ENCODE measurements around the gene GBX1. TPM values are rescaled to one million over a fixed set of nuclear protein-coding genes. Genes with fewer than 3 reads are reported as not detected.
A peak's percentile ranks its signal among the peaks of the same experiment; 100 is the strongest.

GBX1 gene
- total RNA-seq, 3 donors from 2014 or later = not detected

DNA sequence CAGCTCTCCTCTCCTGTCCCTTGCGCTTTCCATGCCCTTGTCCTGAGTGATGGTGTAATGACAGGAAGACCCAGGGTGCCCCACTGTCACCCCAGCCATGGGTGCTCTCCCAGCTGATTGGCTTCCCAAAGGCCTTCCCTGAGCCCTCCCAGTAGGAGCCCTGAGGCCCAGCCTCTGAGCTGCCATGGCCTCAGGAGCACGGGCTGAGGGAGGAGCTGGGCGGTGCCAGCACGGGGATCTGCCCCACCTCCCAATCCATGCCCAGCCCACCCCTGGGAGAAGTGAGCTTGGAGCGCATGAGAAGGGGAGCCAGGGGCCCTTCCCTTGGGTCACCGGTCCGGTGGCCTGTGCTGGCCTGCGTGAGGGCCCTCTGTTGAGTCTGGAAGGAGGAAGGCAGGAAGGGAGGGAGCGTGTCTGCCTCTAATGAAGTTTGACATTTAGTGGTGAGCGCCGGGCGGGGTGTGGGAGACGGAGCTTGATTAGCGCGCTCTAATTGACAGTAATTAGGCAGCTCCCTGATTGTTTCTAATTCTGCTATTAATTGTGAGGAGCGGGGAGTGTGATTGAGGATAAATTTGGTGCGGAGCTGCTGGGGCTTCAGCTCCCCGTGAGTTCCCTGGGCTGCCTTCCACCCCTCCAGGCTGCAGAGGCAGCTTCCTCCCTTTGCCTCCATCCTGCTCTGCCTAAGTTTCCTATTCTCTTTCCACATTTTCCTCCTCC lies 28.3 kb downstream of the GBX1 start:
- peaks cover 10% of the 10 kb centered on the region for H3K36me3 ChIP-seq
- peak in 1 of 2 donors; percentile 8 for DNase-seq (ENCODE audit: low spot score in 2 of 2)
- intact Hi-C loops (cut with DNase I; ENCODE audit: low total_unique reads) = no loop called here

GRCh38 chr7:151138153-151138851 lies 29.2 kb downstream of the GBX1 start:
- Histone ChIP-seq H3K9me3 (no peaks in the 10 kb centered on the region), H3K36me3 (peaks cover 10% of the 10 kb centered on the region), H3K27ac (no peak overlapping the region), H3K4me1 (no peaks in the 10 kb centered on the region), H3K4me3 (no peak overlapping the region), H3K27me3 (no peaks in the 10 kb centered on the region)
- TF ChIP-seq POLR2AphosphoS5 (IDR thresholded peaks at IDR 0.05) (no peak), POLR2A (IDR thresholded peaks at IDR 0.05) (no peak), CTCF (IDR thresholded peaks at IDR 0.05) (no peak)
- DNase-seq (ENCODE audit: low spot score in 2 of 2) = no peak
- intact Hi-C loops (cut with DNase I; ENCODE audit: low total_unique reads) = no loop called here

More for the DNA sequence above, 28.3 kb downstream of the GBX1 start:
- no peaks in the 10 kb centered on the region for H3K9me3 ChIP-seq
- no peak for TF ChIP-seq CTCF (IDR thresholded peaks at IDR 0.05)
- no peak for TF ChIP-seq POLR2AphosphoS5 (IDR thresholded peaks at IDR 0.05)
- no peak for TF ChIP-seq POLR2A (IDR thresholded peaks at IDR 0.05)
- no peaks in the 10 kb centered on the region for H3K27me3 ChIP-seq
- no peak overlapping the region for H3K27ac ChIP-seq
- H3K4me1 ChIP-seq = no peaks in the 10 kb centered on the region
- H3K4me3 ChIP-seq = no peak overlapping the region

DNA sequence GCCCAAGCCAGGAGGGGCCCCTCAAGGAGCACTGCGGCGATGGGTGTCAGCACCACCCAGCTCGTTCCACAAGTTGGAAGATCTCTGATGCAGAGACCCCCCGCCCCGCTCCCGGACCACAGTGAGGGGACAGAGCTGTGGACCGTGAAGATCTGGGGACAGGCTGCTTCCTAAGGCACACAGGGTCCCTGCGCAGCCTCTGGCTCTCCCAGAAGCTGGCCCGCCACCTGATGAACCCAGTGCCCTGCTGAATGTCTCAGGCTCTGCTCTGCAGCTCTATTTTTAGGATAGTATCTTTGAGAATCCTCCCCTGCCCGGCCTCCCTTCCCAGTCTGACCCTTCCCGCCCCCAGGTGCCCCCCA lies 29.7 kb downstream of the GBX1 start:
- Histone ChIP-seq H3K27ac (no peak overlapping the region), H3K36me3 (peaks cover 10% of the 10 kb centered on the region), H3K4me1 (no peaks in the 10 kb centered on the region), H3K9me3 (no peaks in the 10 kb centered on the region), H3K4me3 (no peak overlapping the region), H3K27me3 (no peaks in the 10 kb centered on the region)
- intact Hi-C loops (cut with DNase I; ENCODE audit: low total_unique reads) = no loop called here
- TF ChIP-seq CTCF (IDR thresholded peaks at IDR 0.05) (no peak), POLR2A (IDR thresholded peaks at IDR 0.05) (no peak), POLR2AphosphoS5 (IDR thresholded peaks at IDR 0.05) (no peak)
- DNase-seq (ENCODE audit: low spot score in 2 of 2) = peak in 1 of 2 donors; percentile 24

DNA sequence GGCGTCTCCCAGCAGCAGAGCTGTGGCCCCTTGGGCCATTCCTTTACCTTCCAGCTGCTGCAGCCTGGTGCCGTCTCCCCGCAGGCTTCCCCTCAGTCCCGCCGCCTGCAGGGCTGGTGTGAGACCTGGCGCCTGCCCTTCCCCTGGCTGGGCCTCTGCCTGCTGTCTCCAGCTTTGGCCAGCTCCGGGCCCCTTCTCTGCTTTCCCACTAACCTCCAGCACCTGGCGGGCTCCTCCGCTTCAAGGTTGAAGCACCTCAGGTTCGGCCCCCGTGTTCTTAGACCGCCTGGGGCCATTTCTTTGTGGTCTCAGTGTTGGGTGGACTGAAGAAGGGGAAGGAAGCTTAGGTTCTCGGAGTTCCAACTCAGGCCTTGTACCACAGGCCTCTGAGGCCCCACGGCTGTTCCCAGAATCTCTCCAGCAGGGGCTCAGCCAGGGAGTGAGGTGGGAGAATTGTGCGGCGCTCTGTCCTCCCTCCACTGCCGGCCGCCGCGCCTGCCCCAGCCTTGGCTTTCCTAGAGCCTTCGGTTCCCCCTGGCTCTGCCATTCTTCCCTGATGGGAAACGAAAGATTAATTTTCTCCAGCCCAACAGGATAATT lies 30.3 kb downstream of the GBX1 start:
- Histone ChIP-seq H3K27ac (no peak overlapping the region), H3K27me3 (no peaks in the 10 kb centered on the region), H3K4me3 (no peak overlapping the region), H3K36me3 (peaks cover 10% of the 10 kb centered on the region), H3K4me1 (no peaks in the 10 kb centered on the region), H3K9me3 (no peaks in the 10 kb centered on the region)
- TF ChIP-seq CTCF (IDR thresholded peaks at IDR 0.05) = no peak
- TF ChIP-seq POLR2A (IDR thresholded peaks at IDR 0.05) = no peak
- no peak for TF ChIP-seq POLR2AphosphoS5 (IDR thresholded peaks at IDR 0.05)
- DNase-seq (ENCODE audit: low spot score in 2 of 2) = peak in 1 of 2 donors; percentile 7
- intact Hi-C loops (cut with DNase I; ENCODE audit: low total_unique reads) = no loop called here

Data from breast epithelium (tissue), 4 donors.